Parathyroid adenoma (tissue), 2 donors: Measurements from ENCODE around the gene MDGA2.
"Not testable (repeated sequence)": the region's sequence is repeated elsewhere in the genome, so short reads cannot be mapped to it uniquely, and the experiment has no call there.

Source experiments
- H2AFZ ChIP-seq: fragments of 300-600 bp; sonication (generic); one replicate; pipeline ENCODE4 v1.7.0; 2017; ENCODE audit warnings: antibody characterized with exemption, mild to moderate bottlenecking
- H3K27ac ChIP-seq: fragments of 300-600 bp; sonication (generic); one replicate; pipeline ENCODE4 v1.7.0; 2017
- H3K27me3 ChIP-seq: fragments of 300-600 bp; sonication (generic); one replicate; pipeline ENCODE4 v1.7.0; 2017; ENCODE audit warnings: low read length; ENCODE audit not compliant: control insufficient read depth, insufficient read depth
- H3K36me3 ChIP-seq: fragments of 300-600 bp; sonication (generic); one replicate; pipeline ENCODE4 v1.7.0; 2017; ENCODE audit warnings: low read length; ENCODE audit not compliant: control insufficient read depth, insufficient read depth
- H3K4me1 ChIP-seq: fragments of 300-600 bp; sonication (generic); one replicate; pipeline ENCODE4 v1.7.0; 2017; ENCODE audit warnings: control low read depth
- H3K4me2 ChIP-seq: fragments of 300-600 bp; sonication (generic); one replicate; pipeline ENCODE4 v1.7.0; 2017; ENCODE audit warnings: low read length
- H3K4me3 ChIP-seq: fragments of 300-600 bp; sonication (generic); one replicate; pipeline ENCODE4 v1.7.0; 2017; ENCODE audit warnings: low read depth, low read length
- H3K79me2 ChIP-seq: fragments of 300-600 bp; sonication (generic); one replicate; pipeline ENCODE4 v1.7.0; 2017; ENCODE audit warnings: control low read depth
- H3K9ac ChIP-seq: fragments of 300-600 bp; sonication (generic); one replicate; pipeline ENCODE4 v1.7.0; 2017; ENCODE audit warnings: mild to moderate bottlenecking
- H3K9me3 ChIP-seq: fragments of 300-600 bp; sonication (generic); one replicate; pipeline ENCODE4 v1.7.0; 2017; ENCODE audit warnings: low read length; ENCODE audit not compliant: control insufficient read depth
- TF ChIP-seq, protein P1 (sequence below): fragments of 300-600 bp; sonication (generic); IDR thresholded peaks from one replicate; pipeline ENCODE4 v1.7.0; 2017; ENCODE audit warnings: antibody characterized with exemption, mild to moderate bottlenecking
- donor health status: primary hyperparathyroidism.

The MDGA2 gene

DNA sequence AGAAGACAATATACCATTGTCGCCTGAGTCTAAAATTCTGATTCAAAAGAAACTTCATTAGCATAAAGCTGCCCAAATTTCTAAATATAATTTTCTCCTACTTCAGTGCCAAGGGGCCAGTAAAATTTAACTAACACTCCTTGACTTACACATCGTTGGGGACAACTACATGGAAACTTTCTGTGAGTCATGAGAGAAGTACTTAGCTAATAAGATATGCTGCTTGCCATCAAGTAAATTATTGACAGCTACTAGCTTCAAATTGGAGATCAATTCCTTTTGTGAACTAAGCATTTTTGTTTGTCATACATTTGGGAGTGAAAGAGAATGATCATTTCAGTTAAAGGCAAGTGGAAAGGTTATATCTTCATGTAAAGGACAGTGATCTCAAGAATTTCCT, 373.3 kb downstream of the MDGA2 start:
- Histone ChIP-seq H3K36me3 (no peaks in the 10 kb centered on the region), H3K9me3 (no peaks in the 10 kb centered on the region), H3K79me2 (no peaks in the 10 kb centered on the region), H2AFZ (no peak overlapping the region), H3K4me2 (no peak overlapping the region), H3K9ac (no peak overlapping the region), H3K4me3 (no peak overlapping the region), H3K4me1 (no peaks in the 10 kb centered on the region), H3K27ac (no peak overlapping the region), H3K27me3 (no peaks in the 10 kb centered on the region)
- TF ChIP-seq, protein P1, sequence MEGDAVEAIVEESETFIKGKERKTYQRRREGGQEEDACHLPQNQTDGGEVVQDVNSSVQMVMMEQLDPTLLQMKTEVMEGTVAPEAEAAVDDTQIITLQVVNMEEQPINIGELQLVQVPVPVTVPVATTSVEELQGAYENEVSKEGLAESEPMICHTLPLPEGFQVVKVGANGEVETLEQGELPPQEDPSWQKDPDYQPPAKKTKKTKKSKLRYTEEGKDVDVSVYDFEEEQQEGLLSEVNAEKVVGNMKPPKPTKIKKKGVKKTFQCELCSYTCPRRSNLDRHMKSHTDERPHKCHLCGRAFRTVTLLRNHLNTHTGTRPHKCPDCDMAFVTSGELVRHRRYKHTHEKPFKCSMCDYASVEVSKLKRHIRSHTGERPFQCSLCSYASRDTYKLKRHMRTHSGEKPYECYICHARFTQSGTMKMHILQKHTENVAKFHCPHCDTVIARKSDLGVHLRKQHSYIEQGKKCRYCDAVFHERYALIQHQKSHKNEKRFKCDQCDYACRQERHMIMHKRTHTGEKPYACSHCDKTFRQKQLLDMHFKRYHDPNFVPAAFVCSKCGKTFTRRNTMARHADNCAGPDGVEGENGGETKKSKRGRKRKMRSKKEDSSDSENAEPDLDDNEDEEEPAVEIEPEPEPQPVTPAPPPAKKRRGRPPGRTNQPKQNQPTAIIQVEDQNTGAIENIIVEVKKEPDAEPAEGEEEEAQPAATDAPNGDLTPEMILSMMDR = no peak

DNA sequence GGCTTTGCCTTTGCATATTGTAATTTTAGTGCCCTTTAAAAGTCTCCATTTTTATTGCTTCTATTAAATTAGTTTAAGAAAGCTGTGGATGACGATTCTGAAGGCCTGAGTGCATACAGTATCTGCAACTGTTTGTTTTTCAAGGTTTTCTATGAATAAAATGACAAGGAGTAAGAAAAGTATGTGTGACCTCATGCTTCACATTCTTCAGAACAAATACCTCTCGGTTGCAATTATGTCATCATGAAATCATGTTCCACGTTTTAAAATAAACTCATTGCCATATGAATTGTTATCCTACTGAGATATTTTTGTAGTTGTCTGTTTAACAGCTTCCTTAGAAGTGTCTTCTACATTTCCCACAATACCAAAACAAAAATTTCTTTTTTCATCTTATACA, 374.6 kb downstream of the MDGA2 start:
- H3K9ac ChIP-seq = no peak overlapping the region
- no peak overlapping the region for H3K4me3 ChIP-seq
- H3K4me1 ChIP-seq = no peaks in the 10 kb centered on the region
- H2AFZ ChIP-seq = no peak overlapping the region
- H3K27ac ChIP-seq = no peak overlapping the region
- H3K9me3 ChIP-seq = no peaks in the 10 kb centered on the region
- no peak overlapping the region for H3K4me2 ChIP-seq
- TF ChIP-seq, protein P1 = no peak
- no peaks in the 10 kb centered on the region for H3K79me2 ChIP-seq
- H3K27me3 ChIP-seq = no peaks in the 10 kb centered on the region
- no peaks in the 10 kb centered on the region for H3K36me3 ChIP-seq

DNA sequence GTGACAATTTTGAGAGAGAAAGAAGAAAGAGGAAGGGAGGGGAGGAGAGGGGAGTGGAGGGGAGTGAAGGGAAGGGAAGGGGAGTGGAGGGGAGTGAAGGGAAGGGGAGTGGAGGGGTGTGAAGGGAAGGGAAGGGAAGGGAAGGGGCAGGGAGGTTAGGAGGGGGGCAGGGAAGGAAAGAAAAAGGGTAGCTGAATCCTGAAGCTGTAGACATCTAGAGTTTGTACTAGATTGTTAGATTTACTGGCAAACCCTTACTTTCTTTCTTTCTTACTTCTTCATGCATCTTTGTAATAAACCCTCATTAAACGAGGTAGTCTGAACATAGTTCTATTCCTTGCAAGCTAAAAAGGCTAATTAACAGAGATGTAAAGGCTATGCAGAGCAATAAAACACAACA, 378.0 kb downstream of the MDGA2 start:
- Histone ChIP-seq H3K4me1 (no peaks in the 10 kb centered on the region), H2AFZ (no peak overlapping the region), H3K4me3 (no peak overlapping the region), H3K4me2 (no peak overlapping the region), H3K27ac (no peak overlapping the region), H3K9ac (no peak overlapping the region), H3K79me2 (no peaks in the 10 kb centered on the region), H3K27me3 (no peaks in the 10 kb centered on the region), H3K9me3 (no peaks in the 10 kb centered on the region), H3K36me3 (no peaks in the 10 kb centered on the region)
- TF ChIP-seq, protein P1 = no peak

DNA sequence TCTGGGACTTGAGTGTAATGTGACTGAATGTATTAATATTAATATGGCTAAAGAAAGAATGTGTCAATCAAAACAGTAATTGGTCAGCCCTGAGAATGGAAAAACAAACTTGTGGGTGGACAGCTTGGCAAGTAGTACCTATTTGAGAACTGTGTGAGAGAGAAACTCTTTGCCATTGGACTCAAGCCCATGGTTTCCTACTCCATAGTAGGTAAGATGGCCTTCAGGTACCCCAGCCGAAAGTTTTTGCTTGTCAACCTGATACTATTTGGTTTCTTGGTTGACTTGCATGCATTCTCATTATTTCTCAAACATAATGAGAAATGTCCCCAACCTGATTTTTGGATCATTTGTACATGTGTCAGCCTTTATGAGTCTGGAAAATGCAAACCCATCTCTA, 391.1 kb downstream of the MDGA2 start:
- Histone ChIP-seq H3K4me3 (no peak overlapping the region), H3K27ac (no peak overlapping the region), H3K9me3 (no peaks in the 10 kb centered on the region), H3K36me3 (no peaks in the 10 kb centered on the region), H3K27me3 (no peaks in the 10 kb centered on the region), H3K79me2 (no peaks in the 10 kb centered on the region), H3K4me1 (no peaks in the 10 kb centered on the region), H3K9ac (no peak overlapping the region), H2AFZ (no peak overlapping the region), H3K4me2 (no peak overlapping the region)
- TF ChIP-seq, protein P1 = no peak

DNA sequence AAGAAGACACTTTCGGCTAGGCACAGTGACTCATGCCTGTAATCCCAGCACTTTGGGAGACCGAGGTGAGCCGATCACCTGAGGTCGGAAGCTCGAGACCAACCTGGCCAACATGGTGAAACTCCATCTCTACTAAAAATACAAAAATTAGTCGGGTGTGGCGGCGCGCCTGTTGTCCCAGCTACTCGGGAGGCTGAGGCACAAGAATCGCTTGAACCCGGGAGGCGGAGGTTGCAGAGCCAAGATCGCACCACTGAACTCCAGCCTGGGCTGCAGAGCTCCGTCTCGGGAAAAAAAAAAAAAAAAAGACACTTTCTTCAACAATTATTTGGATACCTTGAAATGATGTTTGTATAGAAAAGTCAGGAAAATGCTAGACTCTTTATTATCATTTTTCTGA, 393.6 kb downstream of the MDGA2 start:
- not testable (repeated sequence) for H3K27ac ChIP-seq, H3K4me2 ChIP-seq, H3K27me3 ChIP-seq, H3K36me3 ChIP-seq, H3K9me3 ChIP-seq, H3K4me1 ChIP-seq, H2AFZ ChIP-seq, H3K4me3 ChIP-seq, H3K79me2 ChIP-seq, H3K9ac ChIP-seq
